Body of pancreas (tissue), 4 donors: ENCODE data around the gene MED12L. TPM values are rescaled to one million over a fixed set of nuclear protein-coding genes. Genes with fewer than 3 reads are reported as not detected.

Source experiments
- ATAC-seq: fragments of 150-250 bp; one replicate; pipeline ENCODE4 v1.9.1; 2016
- DNase-seq, 4 donors: peaks; one replicate each; pipeline ENCODE4 v3.0.0-alpha.2; 2019
- H3K27ac ChIP-seq, 4 donors: fragments of 200-600 bp; sonication (generic); 1 replicate in 3 of 4; 2 replicates in 1 of 4; pipeline versions ENCODE4 v1.5.1 to v1.6.1; 2016 to 2019; ENCODE audit warnings: mild to moderate bottlenecking in 1 of 4, mixed read lengths in 1 of 4, moderate library complexity in 1 of 4
- H3K27me3 ChIP-seq, 2 donors: fragments of 200-600 bp; sonication (generic); one replicate each; pipeline ENCODE4 v1.6.0; 2016; ENCODE audit warnings: mild to moderate bottlenecking in 1 of 2
- H3K36me3 ChIP-seq, 2 donors: fragments of 200-600 bp; sonication (generic); replicated peaks in 1 of 2; 2 replicates each; pipeline ENCODE4 v1.5.1; 2016; ENCODE audit warnings: low read depth in 2 of 2; ENCODE audit not compliant: insufficient read depth in 1 of 2
- H3K4me1 ChIP-seq: fragments of 200-600 bp; sonication (generic); one replicate; pipeline ENCODE4 v1.6.0; 2016
- H3K4me3 ChIP-seq, 2 donors: fragments of 200-600 bp; sonication (generic); 1 replicate in 1 of 2; 2 replicates in 1 of 2; pipeline ENCODE4 v1.5.1; 2016 to 2019
- H3K9me3 ChIP-seq, 3 donors: fragments of 200-600 bp; sonication (generic); 1 replicate in 2 of 3; 2 replicates in 1 of 3; pipeline ENCODE4 v1.5.1; 2016
- CTCF ChIP-seq, 7 experiments: fragments of 450-650 bp in 4 of 7; fragments of 200-600 bp in 3 of 7; sonication (generic) in 3 of 7; IDR thresholded peaks; one replicate each; pipeline ENCODE4 v1.5.1; 2016 to 2019; ENCODE audit warnings: antibody characterized with exemption in 7 of 7
- POLR2A ChIP-seq, 3 donors: fragments of 450-650 bp; IDR thresholded peaks; one replicate each; pipeline ENCODE4 v1.6.1; 2016; ENCODE audit warnings: antibody characterized with exemption in 3 of 3, mild to moderate bottlenecking in 2 of 3
- WGBS, 2 donors: methylation state at CpG; one replicate each; pipeline ENCODE4 v1.1.5; 2017; 5-methylcytosine and 5-hydroxymethylcytosine counted together
- intact Hi-C: fragments of 100-400 bp; cut with DNase I; formaldehyde crosslinking; loops from one replicate; pipeline ENCODE4 v1.15.1; 2023
- total RNA-seq, 2 donors: library from RNA; depleted of rRNA; stranded (reverse); fragments of >200 nt; gene quantifications; one replicate each; pipeline ENCODE4 v1.1.0, GENCODE V29; 2016

MED12L gene
- total RNA-seq, 2 donors from 2014 or later: 0.33 to 0.78 TPM

GRCh38 chr3:151147299-151147698, 61.8 kb downstream of the MED12L start:
- Histone ChIP-seq H3K4me3 (no peak overlapping the region), H3K4me1 (peaks cover 4% of the 10 kb centered on the region), H3K27ac (no peak overlapping the region), H3K27me3 (no peaks in the 10 kb centered on the region), H3K9me3 (no peaks in the 10 kb centered on the region), H3K36me3 (no peaks in the 10 kb centered on the region)
- ATAC-seq (no peak), DNase-seq (no peak)
- no peak for TF ChIP-seq CTCF (IDR thresholded peaks at IDR 0.05)
- no peak for TF ChIP-seq POLR2A (IDR thresholded peaks at IDR 0.05)
- WGBS, 2 donors: 87 to 91% methylated on average over 3 of the region's 3 CpGs
- intact Hi-C loops: loop anchor here (5.0 to 10.0 kb wide), 2 partner anchors 212 to 365 kb away; no protein-coding TSS in a partner anchor

- intact Hi-C loops: no loop called here
- no peak for DNase-seq
- Histone ChIP-seq H3K27ac (no peak overlapping the region), H3K36me3 (no peaks in the 10 kb centered on the region), H3K4me3 (no peak overlapping the region), H3K4me1 (no peaks in the 10 kb centered on the region), H3K9me3 (no peaks in the 10 kb centered on the region), H3K27me3 (no peaks in the 10 kb centered on the region)
- WGBS, 2 donors: 94% methylated on average over 4 of the region's 4 CpGs
- TF ChIP-seq POLR2A (IDR thresholded peaks at IDR 0.05): no peak
- no peak for TF ChIP-seq CTCF (IDR thresholded peaks at IDR 0.05)
- no peak for ATAC-seq
Observed at GRCh38 chr3:151152455-151153079, 67.1 kb downstream of the MED12L start.

GRCh38 chr3:151154566-151154965, 69.1 kb downstream of the MED12L start:
- intact Hi-C loops: no loop called here
- no peaks in the 10 kb centered on the region for H3K36me3 ChIP-seq
- H3K27ac ChIP-seq: no peak overlapping the region
- no peaks in the 10 kb centered on the region for H3K4me1 ChIP-seq
- H3K9me3 ChIP-seq: no peaks in the 10 kb centered on the region
- ATAC-seq (no peak), DNase-seq (no peak)
- no peak overlapping the region for H3K4me3 ChIP-seq
- TF ChIP-seq CTCF (IDR thresholded peaks at IDR 0.05) (no peak), POLR2A (IDR thresholded peaks at IDR 0.05) (no peak)
- no peaks in the 10 kb centered on the region for H3K27me3 ChIP-seq
- WGBS, 2 donors: 81 to 82% methylated on average over 6 of the region's 6 CpGs

- WGBS, 2 donors: 72 to 76% methylated on average over 8 of the region's 8 CpGs
- intact Hi-C loops: no loop called here
- no peak overlapping the region for H3K27ac ChIP-seq
- DNase-seq (no peak), ATAC-seq (no peak)
- H3K4me1 ChIP-seq: no peaks in the 10 kb centered on the region
- no peaks in the 10 kb centered on the region for H3K27me3 ChIP-seq
- no peaks in the 10 kb centered on the region for H3K9me3 ChIP-seq
- H3K4me3 ChIP-seq: no peak overlapping the region
- TF ChIP-seq CTCF (IDR thresholded peaks at IDR 0.05) (no peak), POLR2A (IDR thresholded peaks at IDR 0.05) (no peak)
- H3K36me3 ChIP-seq: no peaks in the 10 kb centered on the region
Observed at GRCh38 chr3:151155409-151156128, 70.1 kb downstream of the MED12L start.
